ENCODE measurements around the gene FAN1.
"Not testable (repeated sequence)": the region's sequence is repeated elsewhere in the genome, so short reads cannot be mapped to it uniquely, and the experiment has no call there.

FAN1 gene

GRCh38 chr15:30883666-30884065, 20.0 kb upstream of the FAN1 start:
- H2AFZ ChIP-seq (ENCODE audit: low read depth, low read length); H3K9me3 ChIP-seq (ENCODE audit: control insufficient read depth, low read length); H3K18ac ChIP-seq (ENCODE audit: low read depth in 1 of 2, low read length in 2 of 2); H3K9ac ChIP-seq (ENCODE audit: low read length); H3K4me2 ChIP-seq (ENCODE audit: low read length, poor library complexity, severe bottlenecking); H3K14ac ChIP-seq (ENCODE audit: low read length in 2 of 2); H2BK120ac ChIP-seq (ENCODE audit: low read depth, low read length); H3K79me1 ChIP-seq (replicated peaks; ENCODE audit: low read length, poor library complexity, severe bottlenecking); H3K36me3 ChIP-seq (ENCODE audit: control insufficient read depth in 1 of 2, insufficient read depth in 2 of 2, low read depth in 1 of 2, low read length in 2 of 2); H2AK5ac ChIP-seq (ENCODE audit: low read length, severe bottlenecking); H4K91ac ChIP-seq (ENCODE audit: low read length); H2BK5ac ChIP-seq (ENCODE audit: low read depth, low read length, poor library complexity, severe bottlenecking); H2BK15ac ChIP-seq (ENCODE audit: low read depth, poor library complexity, severe bottlenecking); H3K4ac ChIP-seq (ENCODE audit: low read depth in 1 of 2, low read length in 2 of 2); H3K23ac ChIP-seq (ENCODE audit: low read length in 2 of 2); DNase-seq; H3K27ac ChIP-seq (ENCODE audit: low read length, poor library complexity, severe bottlenecking); H3K4me1 ChIP-seq (ENCODE audit: control insufficient read depth, insufficient read depth, low read depth, low read length); H4K8ac ChIP-seq (ENCODE audit: low read length); H3K4me3 ChIP-seq (ENCODE audit: insufficient read depth in 1 of 2, low read depth in 1 of 2, low read length in 2 of 2); H3K27me3 ChIP-seq (ENCODE audit: control insufficient read depth in 1 of 2, insufficient read depth in 1 of 2, low read length in 2 of 2); H2BK12ac ChIP-seq (ENCODE audit: low read length in 2 of 2): not testable (repeated sequence)
- 86% methylated on average over 5 of the region's 17 CpGs for WGBS

GRCh38 chr15:30885814-30886213, 17.9 kb upstream of the FAN1 start:
- WGBS: 43% methylated on average over 1 of the region's 1 CpG
- H3K4me2 ChIP-seq (ENCODE audit: low read length, poor library complexity, severe bottlenecking): no peak overlapping the region
- no peak overlapping the region for H2BK12ac ChIP-seq (ENCODE audit: low read length in 2 of 2)
- H3K4ac ChIP-seq (ENCODE audit: low read depth in 1 of 2, low read length in 2 of 2): no peak overlapping the region
- no peak overlapping the region for H3K14ac ChIP-seq (ENCODE audit: low read length in 2 of 2)
- no peak overlapping the region for H4K8ac ChIP-seq (ENCODE audit: low read length)
- H3K4me3 ChIP-seq (ENCODE audit: insufficient read depth in 1 of 2, low read depth in 1 of 2, low read length in 2 of 2): no peak overlapping the region
- H3K36me3 ChIP-seq (ENCODE audit: control insufficient read depth in 1 of 2, insufficient read depth in 2 of 2, low read depth in 1 of 2, low read length in 2 of 2): no peaks in the 10 kb centered on the region
- H3K9ac ChIP-seq (ENCODE audit: low read length): no peak overlapping the region
- H2AFZ ChIP-seq (ENCODE audit: low read depth, low read length): no peak overlapping the region
- no peak overlapping the region for H2BK120ac ChIP-seq (ENCODE audit: low read depth, low read length)
- no peak overlapping the region for H2BK15ac ChIP-seq (ENCODE audit: low read depth, poor library complexity, severe bottlenecking)
- peaks cover 0 to 10% of the 10 kb centered on the region in 2 experiments for H3K27me3 ChIP-seq (ENCODE audit: control insufficient read depth in 1 of 2, insufficient read depth in 1 of 2, low read length in 2 of 2)
- no peak overlapping the region for H3K27ac ChIP-seq (ENCODE audit: low read length, poor library complexity, severe bottlenecking)
- H3K79me1 ChIP-seq (replicated peaks; ENCODE audit: low read length, poor library complexity, severe bottlenecking): no peaks in the 10 kb centered on the region
- no peak overlapping the region for H4K91ac ChIP-seq (ENCODE audit: low read length)
- H3K9me3 ChIP-seq (ENCODE audit: control insufficient read depth, low read length): no peaks in the 10 kb centered on the region
- H2AK5ac ChIP-seq (ENCODE audit: low read length, severe bottlenecking): no peak overlapping the region
- no peak overlapping the region for H2BK5ac ChIP-seq (ENCODE audit: low read depth, low read length, poor library complexity, severe bottlenecking)
- peak; percentile 29 for DNase-seq
- H3K23ac ChIP-seq (ENCODE audit: low read length in 2 of 2): no peak overlapping the region
- H3K18ac ChIP-seq (ENCODE audit: low read depth in 1 of 2, low read length in 2 of 2): no peak overlapping the region
- no peaks in the 10 kb centered on the region for H3K4me1 ChIP-seq (ENCODE audit: control insufficient read depth, insufficient read depth, low read depth, low read length)

- Histone ChIP-seq H2AK5ac (ENCODE audit: low read length, severe bottlenecking) (no peak overlapping the region), H2AFZ (ENCODE audit: low read depth, low read length) (no peak overlapping the region), H3K14ac (ENCODE audit: low read length in 2 of 2) (no peak overlapping the region), H3K4me1 (ENCODE audit: control insufficient read depth, insufficient read depth, low read depth, low read length) (no peaks in the 10 kb centered on the region), H4K8ac (ENCODE audit: low read length) (no peak overlapping the region), H4K91ac (ENCODE audit: low read length) (no peak overlapping the region), H3K4ac (ENCODE audit: low read depth in 1 of 2, low read length in 2 of 2) (no peak overlapping the region), H3K23ac (ENCODE audit: low read length in 2 of 2) (no peak overlapping the region), H3K9ac (ENCODE audit: low read length) (no peak overlapping the region), H2BK15ac (ENCODE audit: low read depth, poor library complexity, severe bottlenecking) (no peak overlapping the region), H3K36me3 (ENCODE audit: control insufficient read depth in 1 of 2, insufficient read depth in 2 of 2, low read depth in 1 of 2, low read length in 2 of 2) (no peaks in the 10 kb centered on the region), H2BK12ac (ENCODE audit: low read length in 2 of 2) (no peak overlapping the region), H3K4me3 (ENCODE audit: insufficient read depth in 1 of 2, low read depth in 1 of 2, low read length in 2 of 2) (no peak overlapping the region), H3K27ac (ENCODE audit: low read length, poor library complexity, severe bottlenecking) (no peak overlapping the region), H3K9me3 (ENCODE audit: control insufficient read depth, low read length) (no peaks in the 10 kb centered on the region), H3K79me1 (replicated peaks; ENCODE audit: low read length, poor library complexity, severe bottlenecking) (no peaks in the 10 kb centered on the region), H3K4me2 (ENCODE audit: low read length, poor library complexity, severe bottlenecking) (no peak overlapping the region), H2BK5ac (ENCODE audit: low read depth, low read length, poor library complexity, severe bottlenecking) (no peak overlapping the region), H3K27me3 (ENCODE audit: control insufficient read depth in 1 of 2, insufficient read depth in 1 of 2, low read length in 2 of 2) (peaks cover 0 to 10% of the 10 kb centered on the region in 2 experiments), H2BK120ac (ENCODE audit: low read depth, low read length) (no peak overlapping the region), H3K18ac (ENCODE audit: low read depth in 1 of 2, low read length in 2 of 2) (no peak overlapping the region)
- no peak for DNase-seq
- 37% methylated on average over 3 of the region's 4 CpGs for WGBS
Measured at GRCh38 chr15:30889196-30889595, 14.5 kb upstream of the FAN1 start.

GRCh38 chr15:30895461-30896210, 8.1 kb upstream of the FAN1 start:
- no peaks in the 10 kb centered on the region for H3K36me3 ChIP-seq (ENCODE audit: control insufficient read depth in 1 of 2, insufficient read depth in 2 of 2, low read depth in 1 of 2, low read length in 2 of 2)
- H4K91ac ChIP-seq (ENCODE audit: low read length): no peak overlapping the region
- no peak overlapping the region for H3K18ac ChIP-seq (ENCODE audit: low read depth in 1 of 2, low read length in 2 of 2)
- no peaks in the 10 kb centered on the region for H3K79me1 ChIP-seq (replicated peaks; ENCODE audit: low read length, poor library complexity, severe bottlenecking)
- no peak overlapping the region for H4K8ac ChIP-seq (ENCODE audit: low read length)
- H3K4ac ChIP-seq (ENCODE audit: low read depth in 1 of 2, low read length in 2 of 2): no peak overlapping the region
- H3K9ac ChIP-seq (ENCODE audit: low read length): no peak overlapping the region
- H3K4me3 ChIP-seq (ENCODE audit: insufficient read depth in 1 of 2, low read depth in 1 of 2, low read length in 2 of 2): no peak overlapping the region
- peaks cover 0 to 2% of the 10 kb centered on the region in 2 experiments for H3K27me3 ChIP-seq (ENCODE audit: control insufficient read depth in 1 of 2, insufficient read depth in 1 of 2, low read length in 2 of 2)
- WGBS: 93% methylated on average over 33 of the region's 33 CpGs
- H3K23ac ChIP-seq (ENCODE audit: low read length in 2 of 2): no peak overlapping the region
- H3K9me3 ChIP-seq (ENCODE audit: control insufficient read depth, low read length): no peaks in the 10 kb centered on the region
- H3K4me1 ChIP-seq (ENCODE audit: control insufficient read depth, insufficient read depth, low read depth, low read length): peaks cover 2% of the 10 kb centered on the region
- H2BK12ac ChIP-seq (ENCODE audit: low read length in 2 of 2): no peak overlapping the region
- H3K4me2 ChIP-seq (ENCODE audit: low read length, poor library complexity, severe bottlenecking): no peak overlapping the region
- H3K14ac ChIP-seq (ENCODE audit: low read length in 2 of 2): no peak overlapping the region
- DNase-seq: no peak
- no peak overlapping the region for H3K27ac ChIP-seq (ENCODE audit: low read length, poor library complexity, severe bottlenecking)
- H2BK5ac ChIP-seq (ENCODE audit: low read depth, low read length, poor library complexity, severe bottlenecking): no peak overlapping the region
- no peak overlapping the region for H2BK15ac ChIP-seq (ENCODE audit: low read depth, poor library complexity, severe bottlenecking)
- H2AK5ac ChIP-seq (ENCODE audit: low read length, severe bottlenecking): no peak overlapping the region
- H2AFZ ChIP-seq (ENCODE audit: low read depth, low read length): no peak overlapping the region
- H2BK120ac ChIP-seq (ENCODE audit: low read depth, low read length): no peak overlapping the region

Data from mesenchymal stem cell (in vitro differentiated cells and primary cell).